ENCODE results near the gene CD83. TPM values are rescaled to one million over a fixed set of nuclear protein-coding genes. Genes with fewer than 3 reads are reported as not detected.

Gene CD83
- total RNA-seq, 5 donors from 2014 or later (not counting 1 experiment from before 2014, with no cell fraction given) = 6.4 to 30.9 (median 11.6) TPM

DNA sequence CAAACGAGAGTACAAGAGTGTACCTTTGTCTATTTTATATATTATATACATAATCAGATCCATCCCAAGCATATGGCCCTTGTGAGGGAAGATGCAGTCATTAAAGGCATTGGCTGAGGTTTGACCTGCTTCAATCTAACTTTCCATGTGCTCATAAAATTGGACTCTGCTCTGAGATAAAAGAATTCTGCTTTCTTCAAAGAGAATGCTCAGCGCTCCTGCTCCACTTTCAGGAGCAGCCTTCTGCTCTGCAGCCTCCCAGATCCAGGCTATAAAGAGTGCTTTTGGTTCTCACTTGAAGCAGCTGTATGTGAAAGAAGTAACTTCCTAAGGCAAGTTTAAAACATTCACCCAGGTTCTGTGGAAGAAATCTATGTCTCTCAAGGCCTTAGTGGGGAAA is 45.3 kb downstream of the CD83 start:
- no peak overlapping the region for H3K4me3 ChIP-seq (ENCODE audit: control insufficient read depth in 1 of 2, extremely low read depth in 1 of 2, low read length in 1 of 2)
- H3K36me3 ChIP-seq (ENCODE audit: control insufficient read depth in 2 of 2, extremely low read depth in 1 of 2, insufficient read depth in 1 of 2, low read length in 1 of 2) = no peaks in the 10 kb centered on the region
- ATAC-seq (replicated peaks in 1 of 4) = no peak
- Mint-ChIP-seq H3K9me3 (peaks cover 0 to 6% (median 6%) of the 10 kb centered on the region in 3 donors), H3K27ac (no peak overlapping the region), H3K4me1 (no peaks in the 10 kb centered on the region), H3K4me3 (no peak overlapping the region), H3K36me3 (peaks cover 14% of the 10 kb centered on the region), H3K27me3 (peaks cover 3 to 5% of the 10 kb centered on the region in 2 donors)
- ChIA-PET POLR2A (no interaction called here), CTCF (no interaction called here)
- peaks cover 0 to 2% of the 10 kb centered on the region in 2 experiments for H3K27me3 ChIP-seq (replicated peaks in 1 of 2; ENCODE audit: control insufficient read depth in 2 of 2, extremely low read depth in 1 of 2, insufficient read depth in 2 of 2, low read length in 1 of 2)
- H3K4me1 ChIP-seq (ENCODE audit: control insufficient read depth in 1 of 2, extremely low read depth in 1 of 2, insufficient read depth in 2 of 2, low read length in 2 of 2) = no peaks in the 10 kb centered on the region
- H3K9me3 ChIP-seq = no peaks in the 10 kb centered on the region
- WGBS (ENCODE audit: insufficient coverage) = no CpG with 5 or more reads among the region's 2 CpGs
- H3K27ac ChIP-seq (ENCODE audit: low read length) = no peak overlapping the region
- no peak for DNase-seq

DNA sequence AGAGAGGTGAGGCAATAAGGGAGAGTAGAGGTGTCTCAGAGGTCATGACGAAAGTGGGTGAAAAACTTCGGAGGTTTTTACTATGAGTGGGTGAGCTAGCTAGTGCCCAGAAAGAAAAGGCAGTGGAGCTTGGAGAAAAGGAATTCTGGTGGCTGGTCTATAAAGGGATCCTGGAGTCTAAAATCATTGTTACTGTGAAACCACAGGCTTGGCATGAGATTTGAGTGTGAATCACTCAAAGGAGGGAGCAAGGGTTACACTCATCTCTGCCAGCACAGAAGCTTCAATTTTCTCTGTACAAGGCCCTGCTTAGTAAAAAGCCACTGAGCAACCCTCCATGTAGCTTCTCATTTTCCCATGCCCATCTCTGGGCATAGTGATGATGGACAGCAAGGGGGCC is 47.5 kb downstream of the CD83 start:
- 100% methylated on average over 2 of the region's 2 CpGs for WGBS (ENCODE audit: insufficient coverage)
- CTCF ChIA-PET = interaction anchor here in 1 of 2 donors (0.7 kb wide), 1 partner anchor 355 kb away, joined by 3 read pairs; no protein-coding TSS in a partner anchor

DNA sequence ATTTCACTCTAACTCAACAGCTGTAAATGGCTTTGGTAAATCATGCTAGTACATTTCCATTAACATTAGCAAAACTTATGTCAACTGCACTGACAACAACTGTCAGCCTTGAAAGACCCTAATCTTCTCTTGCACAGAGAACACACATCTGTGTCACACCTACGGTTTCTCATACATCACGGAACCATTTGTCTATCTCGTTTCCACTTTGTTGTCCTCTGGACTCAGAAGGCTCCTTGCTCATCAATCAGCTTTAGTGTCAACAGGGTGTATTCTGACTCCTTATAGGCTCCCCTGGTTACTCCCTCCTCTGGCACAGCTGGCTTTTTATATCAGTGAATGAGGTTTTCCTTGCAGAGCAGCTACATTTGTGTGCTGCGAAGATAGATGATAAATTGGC is 49.3 kb downstream of the CD83 start:
- Mint-ChIP-seq H3K9me3 (peaks cover 8 to 36% (median 16%) of the 10 kb centered on the region in 3 donors), H3K36me3 (peaks cover 25% of the 10 kb centered on the region), H3K27ac (no peak overlapping the region), H3K4me3 (no peak overlapping the region), H3K4me1 (no peaks in the 10 kb centered on the region), H3K27me3 (peaks cover 0 to 7% of the 10 kb centered on the region in 2 donors)
- CTCF ChIA-PET = no interaction called here
- Histone ChIP-seq H3K4me3 (ENCODE audit: control insufficient read depth in 1 of 2, extremely low read depth in 1 of 2, low read length in 1 of 2) (no peak overlapping the region), H3K27me3 (replicated peaks in 1 of 2; ENCODE audit: control insufficient read depth in 2 of 2, extremely low read depth in 1 of 2, insufficient read depth in 2 of 2, low read length in 1 of 2) (no peaks in the 10 kb centered on the region), H3K4me1 (ENCODE audit: control insufficient read depth in 1 of 2, extremely low read depth in 1 of 2, insufficient read depth in 2 of 2, low read length in 2 of 2) (no peaks in the 10 kb centered on the region), H3K27ac (ENCODE audit: low read length) (no peak overlapping the region), H3K36me3 (ENCODE audit: control insufficient read depth in 2 of 2, extremely low read depth in 1 of 2, insufficient read depth in 1 of 2, low read length in 1 of 2) (no peaks in the 10 kb centered on the region), H3K9me3 (peaks cover 6% of the 10 kb centered on the region)
- no peak for ATAC-seq (replicated peaks in 1 of 4)
- DNase-seq = no peak
- WGBS (ENCODE audit: insufficient coverage) = no CpG with 5 or more reads among the region's 4 CpGs
- POLR2A ChIA-PET = no interaction called here

More for the DNA sequence above, 47.5 kb downstream of the CD83 start:
- Mint-ChIP-seq H3K36me3 (peaks cover 21% of the 10 kb centered on the region), H3K27ac (no peak overlapping the region), H3K9me3 (peaks cover 7 to 24% (median 9%) of the 10 kb centered on the region in 3 donors), H3K27me3 (peaks cover 0 to 7% of the 10 kb centered on the region in 2 donors), H3K4me1 (no peaks in the 10 kb centered on the region), H3K4me3 (no peak overlapping the region)
- ATAC-seq (replicated peaks in 1 of 4) (no peak), DNase-seq (no peak)
- H3K27me3 ChIP-seq (replicated peaks in 1 of 2; ENCODE audit: control insufficient read depth in 2 of 2, extremely low read depth in 1 of 2, insufficient read depth in 2 of 2, low read length in 1 of 2) = no peaks in the 10 kb centered on the region
- POLR2A ChIA-PET = no interaction called here
- no peaks in the 10 kb centered on the region for H3K36me3 ChIP-seq (ENCODE audit: control insufficient read depth in 2 of 2, extremely low read depth in 1 of 2, insufficient read depth in 1 of 2, low read length in 1 of 2)
- H3K27ac ChIP-seq (ENCODE audit: low read length) = no peak overlapping the region
- peaks cover 6% of the 10 kb centered on the region for H3K9me3 ChIP-seq
- no peak overlapping the region for H3K4me3 ChIP-seq (ENCODE audit: control insufficient read depth in 1 of 2, extremely low read depth in 1 of 2, low read length in 1 of 2)
- H3K4me1 ChIP-seq (ENCODE audit: control insufficient read depth in 1 of 2, extremely low read depth in 1 of 2, insufficient read depth in 2 of 2, low read length in 2 of 2) = no peaks in the 10 kb centered on the region

DNA sequence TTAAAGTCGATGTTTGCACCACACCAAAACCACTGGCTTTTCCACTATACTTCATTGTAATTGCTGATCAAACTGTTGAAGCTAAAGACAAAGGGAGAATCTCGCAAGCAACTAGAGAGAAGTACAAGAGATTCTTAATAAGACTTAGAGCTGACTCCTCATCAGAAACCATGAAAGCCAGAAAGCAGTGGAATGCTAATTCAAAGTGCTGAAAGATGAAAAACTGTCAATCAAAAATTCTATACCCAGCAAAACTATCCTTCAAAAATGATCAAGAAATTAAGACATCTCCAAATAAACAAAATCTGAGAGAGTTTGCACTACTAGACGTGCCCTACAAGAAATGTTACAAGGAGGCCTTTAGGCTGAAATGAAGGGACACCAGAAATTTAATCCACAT is 52.6 kb downstream of the CD83 start:
- H3K9me3 ChIP-seq = peaks cover 6% of the 10 kb centered on the region
- peaks cover 0 to 7% of the 10 kb centered on the region in 2 donors for H3K27me3 Mint-ChIP-seq
- no peaks in the 10 kb centered on the region for H3K36me3 ChIP-seq (ENCODE audit: control insufficient read depth in 2 of 2, extremely low read depth in 1 of 2, insufficient read depth in 1 of 2, low read length in 1 of 2)
- ChIA-PET POLR2A (no interaction called here), CTCF (no interaction called here)
- H3K4me1 ChIP-seq (ENCODE audit: control insufficient read depth in 1 of 2, extremely low read depth in 1 of 2, insufficient read depth in 2 of 2, low read length in 2 of 2) = no peaks in the 10 kb centered on the region
- H3K36me3 Mint-ChIP-seq = peaks cover 22% of the 10 kb centered on the region
- peaks cover 0 to 10% (median 0%) of the 10 kb centered on the region in 3 donors for H3K4me1 Mint-ChIP-seq
- DNase-seq (no peak), ATAC-seq (replicated peaks in 1 of 4) (no peak)
- no CpG with 5 or more reads among the region's 3 CpGs for WGBS (ENCODE audit: insufficient coverage)
- no peak overlapping the region for H3K4me3 ChIP-seq (ENCODE audit: control insufficient read depth in 1 of 2, extremely low read depth in 1 of 2, low read length in 1 of 2)
- H3K4me3 Mint-ChIP-seq = no peak overlapping the region
- H3K27ac ChIP-seq (ENCODE audit: low read length) = no peak overlapping the region
- peaks cover 8 to 41% (median 16%) of the 10 kb centered on the region in 3 donors for H3K9me3 Mint-ChIP-seq
- no peak overlapping the region for H3K27ac Mint-ChIP-seq
- H3K27me3 ChIP-seq (replicated peaks in 1 of 2; ENCODE audit: control insufficient read depth in 2 of 2, extremely low read depth in 1 of 2, insufficient read depth in 2 of 2, low read length in 1 of 2) = no peaks in the 10 kb centered on the region

DNA sequence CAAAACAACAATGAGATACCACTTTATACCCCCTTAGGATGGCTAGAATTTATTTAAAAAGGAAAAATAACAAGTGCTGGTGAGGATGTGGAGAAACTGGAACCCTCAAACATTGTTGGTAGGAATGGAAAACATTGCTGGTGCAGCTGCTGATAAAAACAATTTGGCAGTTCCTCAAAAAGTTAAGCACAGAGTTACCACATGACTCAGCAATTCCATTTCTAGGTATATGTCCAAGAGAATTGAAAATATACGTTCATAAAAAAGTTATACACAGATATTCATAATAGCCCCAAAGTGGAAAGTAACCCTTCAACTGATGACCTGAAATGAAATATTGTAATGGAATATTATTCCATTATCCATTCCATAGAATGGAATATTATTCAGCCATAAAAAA is 55.0 kb downstream of the CD83 start:
- peaks cover 6% of the 10 kb centered on the region for H3K9me3 ChIP-seq
- WGBS (ENCODE audit: insufficient coverage) = no CpG with 5 or more reads among the region's 1 CpG
- H3K27me3 ChIP-seq (replicated peaks in 1 of 2; ENCODE audit: control insufficient read depth in 2 of 2, extremely low read depth in 1 of 2, insufficient read depth in 2 of 2, low read length in 1 of 2) = no peaks in the 10 kb centered on the region
- no peaks in the 10 kb centered on the region for H3K4me1 ChIP-seq (ENCODE audit: control insufficient read depth in 1 of 2, extremely low read depth in 1 of 2, insufficient read depth in 2 of 2, low read length in 2 of 2)
- CTCF ChIA-PET = no interaction called here
- Mint-ChIP-seq H3K27me3 (peaks cover 0 to 3% of the 10 kb centered on the region in 2 donors), H3K36me3 (peaks cover 18% of the 10 kb centered on the region), H3K4me1 (peaks cover 0 to 10% (median 0%) of the 10 kb centered on the region in 3 donors), H3K27ac (no peak overlapping the region), H3K9me3 (peaks cover 8 to 41% (median 16%) of the 10 kb centered on the region in 3 donors), H3K4me3 (no peak overlapping the region)
- H3K4me3 ChIP-seq (ENCODE audit: control insufficient read depth in 1 of 2, extremely low read depth in 1 of 2, low read length in 1 of 2) = no peak overlapping the region
- H3K36me3 ChIP-seq (ENCODE audit: control insufficient read depth in 2 of 2, extremely low read depth in 1 of 2, insufficient read depth in 1 of 2, low read length in 1 of 2) = no peaks in the 10 kb centered on the region
- no peak overlapping the region for H3K27ac ChIP-seq (ENCODE audit: low read length)
- DNase-seq (no peak), ATAC-seq (replicated peaks in 1 of 4) (no peak)
- POLR2A ChIA-PET = no interaction called here

DNA sequence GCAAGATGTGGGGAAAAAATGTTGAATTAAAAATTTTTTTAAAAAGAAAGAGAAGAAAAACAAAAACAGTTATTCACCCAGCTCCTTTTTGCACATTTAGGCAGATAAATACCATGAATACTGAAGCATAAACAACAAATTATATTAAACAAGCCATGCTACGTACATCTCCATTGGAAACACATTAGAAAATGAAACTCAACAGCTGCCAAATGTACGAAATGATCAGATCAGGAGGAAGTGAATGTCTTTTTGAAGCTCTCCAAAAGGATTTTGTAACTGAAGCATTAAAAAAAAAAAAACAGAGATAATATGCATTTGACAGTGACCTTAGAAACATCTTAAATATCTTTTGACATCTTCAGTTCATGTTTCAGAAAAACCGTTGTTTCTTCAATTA is 56.7 kb downstream of the CD83 start:
- H3K27me3 Mint-ChIP-seq = no peaks in the 10 kb centered on the region
- POLR2A ChIA-PET = no interaction called here
- no peak overlapping the region for H3K27ac Mint-ChIP-seq

DNA sequence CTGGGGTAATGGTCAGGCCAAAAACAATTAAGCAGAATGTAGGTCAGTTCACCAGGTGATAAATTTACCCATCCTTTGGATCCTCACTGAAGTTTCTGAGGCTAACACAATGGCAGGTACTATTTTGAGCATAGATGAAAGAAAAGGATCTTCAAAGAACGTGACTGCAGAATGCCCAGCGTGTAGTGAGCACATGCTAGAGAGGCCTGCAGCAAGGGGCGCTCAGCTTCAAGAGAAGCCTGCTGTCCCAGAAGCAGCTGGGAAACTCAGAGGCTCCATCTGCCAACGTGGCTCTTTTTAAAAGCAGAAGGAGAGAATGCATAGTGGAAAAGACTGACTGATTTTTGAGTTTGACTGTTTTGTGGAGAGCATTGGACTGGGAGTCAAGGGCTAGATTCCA is 57.4 kb downstream of the CD83 start:
- no peaks in the 10 kb centered on the region for H3K4me1 ChIP-seq (ENCODE audit: control insufficient read depth in 1 of 2, extremely low read depth in 1 of 2, insufficient read depth in 2 of 2, low read length in 2 of 2)
- H3K27me3 ChIP-seq (replicated peaks in 1 of 2; ENCODE audit: control insufficient read depth in 2 of 2, extremely low read depth in 1 of 2, insufficient read depth in 2 of 2, low read length in 1 of 2) = no peaks in the 10 kb centered on the region
- ChIA-PET CTCF (no interaction called here), POLR2A (no interaction called here)
- H3K36me3 Mint-ChIP-seq = peaks cover 6% of the 10 kb centered on the region
- no peaks in the 10 kb centered on the region for H3K36me3 ChIP-seq (ENCODE audit: control insufficient read depth in 2 of 2, extremely low read depth in 1 of 2, insufficient read depth in 1 of 2, low read length in 1 of 2)
- no peak overlapping the region for H3K27ac ChIP-seq (ENCODE audit: low read length)
- peaks cover 0 to 10% (median 0%) of the 10 kb centered on the region in 3 donors for H3K4me1 Mint-ChIP-seq
- H3K4me3 Mint-ChIP-seq = no peak overlapping the region
- H3K9me3 Mint-ChIP-seq = peaks cover 2 to 19% (median 8%) of the 10 kb centered on the region in 3 donors
- no peak for DNase-seq
- ATAC-seq (replicated peaks in 1 of 4) = no peak
- no peak overlapping the region for H3K27ac Mint-ChIP-seq
- H3K4me3 ChIP-seq (ENCODE audit: control insufficient read depth in 1 of 2, extremely low read depth in 1 of 2, low read length in 1 of 2) = no peak overlapping the region
- 73% methylated on average over 4 of the region's 4 CpGs for WGBS (ENCODE audit: insufficient coverage)
- H3K27me3 Mint-ChIP-seq = no peaks in the 10 kb centered on the region
- H3K9me3 ChIP-seq = no peaks in the 10 kb centered on the region

More for the DNA sequence above, 56.7 kb downstream of the CD83 start:
- Histone ChIP-seq H3K4me1 (ENCODE audit: control insufficient read depth in 1 of 2, extremely low read depth in 1 of 2, insufficient read depth in 2 of 2, low read length in 2 of 2) (no peaks in the 10 kb centered on the region), H3K9me3 (peaks cover 4% of the 10 kb centered on the region), H3K27me3 (replicated peaks in 1 of 2; ENCODE audit: control insufficient read depth in 2 of 2, extremely low read depth in 1 of 2, insufficient read depth in 2 of 2, low read length in 1 of 2) (no peaks in the 10 kb centered on the region), H3K4me3 (ENCODE audit: control insufficient read depth in 1 of 2, extremely low read depth in 1 of 2, low read length in 1 of 2) (no peak overlapping the region), H3K36me3 (ENCODE audit: control insufficient read depth in 2 of 2, extremely low read depth in 1 of 2, insufficient read depth in 1 of 2, low read length in 1 of 2) (no peaks in the 10 kb centered on the region), H3K27ac (ENCODE audit: low read length) (no peak overlapping the region)
- Mint-ChIP-seq H3K4me3 (no peak overlapping the region), H3K4me1 (peaks cover 0 to 10% (median 0%) of the 10 kb centered on the region in 3 donors), H3K9me3 (peaks cover 4 to 26% (median 9%) of the 10 kb centered on the region in 3 donors), H3K36me3 (peaks cover 7% of the 10 kb centered on the region)
- CTCF ChIA-PET = no interaction called here
- no peak for ATAC-seq (replicated peaks in 1 of 4)
- DNase-seq = no peak
- WGBS (ENCODE audit: insufficient coverage) = no CpG with 5 or more reads among the region's 3 CpGs

All from T-cell (primary cell).